Measurements from ENCODE around the gene FOXO1.

Gene FOXO1

DNA sequence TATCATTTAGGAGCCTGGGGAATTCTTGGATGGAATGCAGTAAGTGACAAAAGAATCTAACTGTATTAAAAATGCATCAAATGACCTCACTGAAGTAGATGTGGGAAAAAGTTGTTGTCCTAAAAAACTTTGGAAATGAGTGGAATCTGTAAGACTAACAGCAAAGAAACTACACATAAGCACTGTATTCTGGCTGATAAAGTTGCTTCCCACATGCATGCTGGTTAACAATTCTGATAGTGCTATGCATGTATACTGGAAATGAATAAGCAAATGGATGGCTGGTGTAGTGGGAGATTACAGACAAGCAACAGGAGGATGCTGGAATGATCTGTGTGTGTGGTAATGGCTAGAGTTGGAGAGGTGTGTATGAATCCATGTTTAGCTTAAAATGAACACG lies 138.5 kb downstream of the FOXO1 start:
- H4K91ac ChIP-seq (ENCODE audit: low read depth, low read length), result no peak overlapping the region
- no peak overlapping the region for H3K23ac ChIP-seq (ENCODE audit: low read length)
- H3K79me1 ChIP-seq (ENCODE audit: low read length), result no peaks in the 10 kb centered on the region
- H3K4me1 ChIP-seq (ENCODE audit: control insufficient read depth in 1 of 2, insufficient read depth in 2 of 2, low read length in 2 of 2), result no peaks in the 10 kb centered on the region
- H3K4me3 ChIP-seq (ENCODE audit: low read depth, low read length), result no peak overlapping the region
- H3K14ac ChIP-seq (ENCODE audit: low read length), result no peak overlapping the region
- DNase-seq, result no peak
- no peak overlapping the region for H2BK12ac ChIP-seq (ENCODE audit: low read length)
- no peak overlapping the region for H2BK120ac ChIP-seq (ENCODE audit: insufficient read depth, low read length, poor library complexity)
- H3K4me2 ChIP-seq (ENCODE audit: low read length), result no peak overlapping the region
- no peak overlapping the region for H3K18ac ChIP-seq (ENCODE audit: low read length)
- H3K4ac ChIP-seq (ENCODE audit: low read depth, low read length), result no peak overlapping the region
- H3K36me3 ChIP-seq (ENCODE audit: control insufficient read depth in 1 of 2, insufficient read depth in 2 of 2, low read length in 2 of 2), result no peaks in the 10 kb centered on the region
- no peaks in the 10 kb centered on the region for H3K79me2 ChIP-seq (ENCODE audit: control insufficient read depth, insufficient read depth, low read length, poor library complexity)
- no peak overlapping the region for H3K9ac ChIP-seq (ENCODE audit: low read length)
- no CpG with 5 or more reads among the region's 1 CpG for WGBS (ENCODE audit: extremely low coverage, insufficient coverage, insufficient read length)
- H3K27me3 ChIP-seq (ENCODE audit: insufficient read depth, low read length), result no peaks in the 10 kb centered on the region
- H3K27ac ChIP-seq (ENCODE audit: low read depth, low read length), result no peak overlapping the region
- H2AK5ac ChIP-seq (ENCODE audit: low read length), result no peak overlapping the region
- H4K12ac ChIP-seq (ENCODE audit: low read depth, low read length), result no peak overlapping the region
- H3K9me3 ChIP-seq (ENCODE audit: insufficient read depth, low read depth, low read length), result no peaks in the 10 kb centered on the region
- H2AFZ ChIP-seq (ENCODE audit: insufficient read depth, low read length, poor library complexity), result no peak overlapping the region
- no peak overlapping the region for H4K8ac ChIP-seq (ENCODE audit: low read depth, low read length)
- H2BK5ac ChIP-seq (ENCODE audit: low read depth, low read length, poor library complexity), result no peak overlapping the region

GRCh38 chr13:40522282-40522681 lies 144.2 kb downstream of the FOXO1 start:
- H4K12ac ChIP-seq (ENCODE audit: low read depth, low read length), result no peak overlapping the region
- H3K79me2 ChIP-seq (ENCODE audit: control insufficient read depth, insufficient read depth, low read length, poor library complexity), result no peaks in the 10 kb centered on the region
- no peak overlapping the region for H2BK120ac ChIP-seq (ENCODE audit: insufficient read depth, low read length, poor library complexity)
- no peaks in the 10 kb centered on the region for H3K4me1 ChIP-seq (ENCODE audit: control insufficient read depth in 1 of 2, insufficient read depth in 2 of 2, low read length in 2 of 2)
- H4K8ac ChIP-seq (ENCODE audit: low read depth, low read length), result no peak overlapping the region
- no peak overlapping the region for H2AFZ ChIP-seq (ENCODE audit: insufficient read depth, low read length, poor library complexity)
- no peaks in the 10 kb centered on the region for H3K79me1 ChIP-seq (ENCODE audit: low read length)
- H2BK5ac ChIP-seq (ENCODE audit: low read depth, low read length, poor library complexity), result no peak overlapping the region
- no peak overlapping the region for H2BK12ac ChIP-seq (ENCODE audit: low read length)
- no peak for DNase-seq
- H3K9me3 ChIP-seq (ENCODE audit: insufficient read depth, low read depth, low read length), result no peaks in the 10 kb centered on the region
- no peak overlapping the region for H3K4me3 ChIP-seq (ENCODE audit: low read depth, low read length)
- H4K91ac ChIP-seq (ENCODE audit: low read depth, low read length), result no peak overlapping the region
- no peak overlapping the region for H3K23ac ChIP-seq (ENCODE audit: low read length)
- no peak overlapping the region for H3K4ac ChIP-seq (ENCODE audit: low read depth, low read length)
- H3K14ac ChIP-seq (ENCODE audit: low read length), result no peak overlapping the region
- WGBS (ENCODE audit: extremely low coverage, insufficient coverage, insufficient read length), result no CpG with 5 or more reads among the region's 1 CpG
- no peak overlapping the region for H3K4me2 ChIP-seq (ENCODE audit: low read length)
- no peak overlapping the region for H2AK5ac ChIP-seq (ENCODE audit: low read length)
- no peak overlapping the region for H3K9ac ChIP-seq (ENCODE audit: low read length)
- H3K36me3 ChIP-seq (ENCODE audit: control insufficient read depth in 1 of 2, insufficient read depth in 2 of 2, low read length in 2 of 2), result no peaks in the 10 kb centered on the region
- no peaks in the 10 kb centered on the region for H3K27me3 ChIP-seq (ENCODE audit: insufficient read depth, low read length)
- H3K18ac ChIP-seq (ENCODE audit: low read length), result no peak overlapping the region
- H3K27ac ChIP-seq (ENCODE audit: low read depth, low read length), result no peak overlapping the region

GRCh38 chr13:40520916-40521315 lies 145.5 kb downstream of the FOXO1 start:
- Histone ChIP-seq H3K4ac (ENCODE audit: low read depth, low read length) (no peak overlapping the region), H4K12ac (ENCODE audit: low read depth, low read length) (no peak overlapping the region), H2BK120ac (ENCODE audit: insufficient read depth, low read length, poor library complexity) (no peak overlapping the region), H3K36me3 (ENCODE audit: control insufficient read depth in 1 of 2, insufficient read depth in 2 of 2, low read length in 2 of 2) (no peaks in the 10 kb centered on the region), H4K8ac (ENCODE audit: low read depth, low read length) (no peak overlapping the region), H3K4me3 (ENCODE audit: low read depth, low read length) (no peak overlapping the region), H3K27ac (ENCODE audit: low read depth, low read length) (no peak overlapping the region), H3K18ac (ENCODE audit: low read length) (no peak overlapping the region), H2BK12ac (ENCODE audit: low read length) (no peak overlapping the region), H3K79me2 (ENCODE audit: control insufficient read depth, insufficient read depth, low read length, poor library complexity) (no peaks in the 10 kb centered on the region), H3K27me3 (ENCODE audit: insufficient read depth, low read length) (no peaks in the 10 kb centered on the region), H4K91ac (ENCODE audit: low read depth, low read length) (no peak overlapping the region), H3K9me3 (ENCODE audit: insufficient read depth, low read depth, low read length) (no peaks in the 10 kb centered on the region), H3K23ac (ENCODE audit: low read length) (no peak overlapping the region), H3K4me1 (ENCODE audit: control insufficient read depth in 1 of 2, insufficient read depth in 2 of 2, low read length in 2 of 2) (no peaks in the 10 kb centered on the region), H3K14ac (ENCODE audit: low read length) (no peak overlapping the region), H2AK5ac (ENCODE audit: low read length) (no peak overlapping the region), H3K4me2 (ENCODE audit: low read length) (no peak overlapping the region), H2AFZ (ENCODE audit: insufficient read depth, low read length, poor library complexity) (no peak overlapping the region), H3K9ac (ENCODE audit: low read length) (no peak overlapping the region), H2BK5ac (ENCODE audit: low read depth, low read length, poor library complexity) (no peak overlapping the region), H3K79me1 (ENCODE audit: low read length) (no peaks in the 10 kb centered on the region)
- no CpG with 5 or more reads among the region's 3 CpGs for WGBS (ENCODE audit: extremely low coverage, insufficient coverage, insufficient read length)
- no peak for DNase-seq

DNA sequence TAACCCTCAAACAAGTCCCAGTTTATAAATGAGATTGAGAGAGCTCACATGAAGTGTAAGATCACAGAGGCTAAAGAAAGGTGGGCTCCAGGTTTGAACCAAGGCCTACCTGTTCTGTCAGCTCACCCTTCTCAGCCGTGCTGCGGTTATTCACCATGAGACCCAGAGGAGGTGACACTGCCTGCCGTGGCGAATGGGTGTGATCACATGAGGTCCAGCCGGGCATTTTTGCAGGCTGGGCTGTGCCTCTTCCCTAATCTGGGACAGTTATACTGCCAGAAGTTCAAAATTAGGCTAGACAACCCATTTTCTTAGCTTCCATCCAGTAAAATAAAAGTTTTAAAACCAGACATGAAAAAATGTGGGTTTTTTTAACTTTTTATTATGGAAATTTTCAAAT lies 146.8 kb downstream of the FOXO1 start:
- Histone ChIP-seq H3K79me2 (ENCODE audit: control insufficient read depth, insufficient read depth, low read length, poor library complexity) (no peaks in the 10 kb centered on the region), H3K27me3 (ENCODE audit: insufficient read depth, low read length) (no peaks in the 10 kb centered on the region), H2AFZ (ENCODE audit: insufficient read depth, low read length, poor library complexity) (no peak overlapping the region), H3K23ac (ENCODE audit: low read length) (no peak overlapping the region), H4K8ac (ENCODE audit: low read depth, low read length) (no peak overlapping the region), H4K12ac (ENCODE audit: low read depth, low read length) (no peak overlapping the region), H3K4me1 (ENCODE audit: control insufficient read depth in 1 of 2, insufficient read depth in 2 of 2, low read length in 2 of 2) (no peaks in the 10 kb centered on the region), H2BK12ac (ENCODE audit: low read length) (no peak overlapping the region), H3K18ac (ENCODE audit: low read length) (no peak overlapping the region), H3K79me1 (ENCODE audit: low read length) (no peaks in the 10 kb centered on the region), H2BK5ac (ENCODE audit: low read depth, low read length, poor library complexity) (no peak overlapping the region), H2BK120ac (ENCODE audit: insufficient read depth, low read length, poor library complexity) (no peak overlapping the region), H3K9me3 (ENCODE audit: insufficient read depth, low read depth, low read length) (no peaks in the 10 kb centered on the region), H3K36me3 (ENCODE audit: control insufficient read depth in 1 of 2, insufficient read depth in 2 of 2, low read length in 2 of 2) (no peaks in the 10 kb centered on the region), H3K4ac (ENCODE audit: low read depth, low read length) (no peak overlapping the region), H2AK5ac (ENCODE audit: low read length) (no peak overlapping the region), H3K4me2 (ENCODE audit: low read length) (no peak overlapping the region), H3K4me3 (ENCODE audit: low read depth, low read length) (no peak overlapping the region), H4K91ac (ENCODE audit: low read depth, low read length) (no peak overlapping the region), H3K27ac (ENCODE audit: low read depth, low read length) (no peak overlapping the region), H3K9ac (ENCODE audit: low read length) (no peak overlapping the region), H3K14ac (ENCODE audit: low read length) (no peak overlapping the region)
- WGBS (ENCODE audit: extremely low coverage, insufficient coverage, insufficient read length), result no CpG with 5 or more reads among the region's 5 CpGs
- DNase-seq, result no peak
